GM13977 (cell line): ENCODE results near the gene C6orf132.

Source experiments
- DNase-seq: peaks from one replicate; pipeline ENCODE4 v3.0.0; 2012; ENCODE audit warnings: low spot score
- CTCF ChIP-seq: IDR thresholded peaks from 2 replicates; pipeline ENCODE4 v1.5.1; 2012; ENCODE audit warnings: mild to moderate bottlenecking, control low read depth; ENCODE audit not compliant: insufficient read depth; ENCODE audit errors: extremely low read depth, missing control alignments
- in situ Hi-C: fragments of 300-500 bp; cut with MboI; formaldehyde crosslinking; loops from one replicate; pipeline ENCODE4 v1.12.0; 2022; ENCODE audit warnings: low sequenced_read_pairs, low pct_unique_long_range_greater_than_20kb, mixed read lengths, inconsistent platforms; ENCODE audit not compliant: unreplicated experiment

The C6orf132 gene, protein sequence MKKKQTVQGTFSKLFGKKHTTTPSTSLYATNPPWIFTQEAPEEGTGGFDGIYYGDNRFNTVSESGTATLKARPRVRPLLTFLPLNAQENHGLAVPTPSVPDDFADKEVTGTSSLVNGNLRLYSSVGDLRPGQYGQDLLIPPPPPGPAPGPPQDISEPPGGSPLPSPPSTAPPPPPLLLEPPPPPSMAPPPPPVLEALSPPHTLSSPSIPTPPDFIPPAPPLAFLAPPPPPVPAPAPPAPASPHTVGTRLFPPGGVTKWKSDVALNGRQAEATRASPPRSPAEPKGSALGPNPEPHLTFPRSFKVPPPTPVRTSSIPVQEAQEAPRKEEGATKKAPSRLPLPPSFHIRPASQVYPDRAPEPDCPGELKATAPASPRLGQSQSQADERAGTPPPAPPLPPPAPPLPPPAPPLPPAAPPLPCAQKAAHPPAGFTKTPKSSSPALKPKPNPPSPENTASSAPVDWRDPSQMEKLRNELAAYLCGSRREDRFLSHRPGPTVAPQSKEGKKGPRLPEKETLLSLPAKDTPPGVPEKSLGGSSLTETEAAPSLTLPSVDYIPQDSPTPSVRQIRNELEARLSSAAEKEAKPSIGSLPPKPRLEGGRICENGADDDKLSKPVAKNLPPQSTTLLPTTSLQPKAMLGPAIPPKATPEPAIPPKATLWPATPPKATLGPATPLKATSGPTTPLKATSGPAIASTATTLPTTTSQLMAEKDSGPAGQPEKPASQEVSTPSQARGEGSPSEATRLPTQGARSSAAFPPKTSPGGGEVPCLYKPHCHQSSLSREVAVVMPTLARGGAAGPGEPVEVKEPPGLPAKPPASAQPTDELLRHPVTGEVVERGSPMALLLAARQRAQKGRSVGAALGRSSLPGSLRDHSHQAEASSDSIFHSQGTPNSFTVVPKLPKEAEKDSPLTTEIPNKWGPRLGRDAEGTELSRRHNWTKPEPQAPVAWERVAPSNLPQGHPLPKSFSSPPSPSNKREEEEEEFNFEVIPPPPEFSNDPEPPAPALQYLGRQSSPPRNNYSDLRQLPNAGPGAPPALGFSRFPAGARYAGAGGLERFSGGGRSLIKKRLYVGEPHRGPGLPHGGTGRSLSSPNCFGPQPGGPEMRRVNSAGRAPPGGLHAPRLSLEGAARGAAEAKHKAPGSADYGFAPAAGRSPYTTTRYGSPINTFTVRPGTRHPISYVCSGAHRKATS

DNA sequence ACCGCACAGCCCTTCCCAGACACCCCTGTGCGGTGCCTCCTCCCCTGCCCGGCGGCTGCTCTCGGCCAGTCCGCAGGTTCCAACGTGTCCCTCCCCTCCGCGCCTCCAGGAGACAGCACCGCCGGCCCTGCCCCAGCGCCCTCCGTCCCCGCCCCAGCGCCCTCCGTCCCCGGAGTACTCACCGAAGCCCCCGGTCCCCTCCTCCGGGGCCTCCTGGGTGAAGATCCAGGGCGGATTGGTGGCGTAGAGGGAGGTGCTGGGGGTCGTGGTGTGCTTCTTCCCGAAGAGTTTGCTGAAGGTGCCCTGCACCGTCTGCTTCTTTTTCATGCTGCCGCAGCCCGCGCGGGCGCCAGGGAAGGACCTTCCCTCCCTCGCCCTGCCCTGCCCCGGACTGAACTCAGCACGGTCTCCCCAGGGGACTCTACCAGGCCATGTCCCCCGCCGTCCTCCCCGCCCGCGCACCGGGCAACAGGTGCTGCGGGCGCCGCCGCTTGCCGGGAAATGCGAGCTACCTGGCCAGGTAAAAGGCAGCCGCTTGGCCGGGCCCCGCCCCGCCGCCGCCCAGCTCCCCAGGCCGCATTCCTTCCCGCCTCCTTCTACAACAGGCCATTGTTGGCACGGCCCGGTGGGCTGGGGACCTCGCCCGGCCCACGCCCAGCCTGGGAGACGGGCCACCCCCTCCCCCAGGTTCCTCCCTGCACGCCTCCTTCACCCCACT lies at the start of gene C6orf132:
Gene C6orf132 (minus strand): TSS at position 503 of the 718 bp plus-strand sequence. CDS start 176 bp downstream, at position 327.
- no peak for DNase-seq
- in situ Hi-C loops, result no loop called here
- TF ChIP-seq CTCF, result no peak

GRCh38 chr6:42190554-42191183 lies 48.2 kb upstream of the C6orf132 start:
- DNase-seq, result no peak
- no peak for TF ChIP-seq CTCF
- in situ Hi-C loops, result no loop called here

- in situ Hi-C loops, result no loop called here
- no peak for TF ChIP-seq CTCF
Measured at GRCh38 chr6:42188406-42188805, 46.0 kb upstream of the C6orf132 start.

GRCh38 chr6:42185597-42185996 lies 43.2 kb upstream of the C6orf132 start:
- TF ChIP-seq CTCF, result no peak
- in situ Hi-C loops, result no loop called here

More at GRCh38 chr6:42188406-42188805, 46.0 kb upstream of the C6orf132 start:
- DNase-seq, result no peak

DNA sequence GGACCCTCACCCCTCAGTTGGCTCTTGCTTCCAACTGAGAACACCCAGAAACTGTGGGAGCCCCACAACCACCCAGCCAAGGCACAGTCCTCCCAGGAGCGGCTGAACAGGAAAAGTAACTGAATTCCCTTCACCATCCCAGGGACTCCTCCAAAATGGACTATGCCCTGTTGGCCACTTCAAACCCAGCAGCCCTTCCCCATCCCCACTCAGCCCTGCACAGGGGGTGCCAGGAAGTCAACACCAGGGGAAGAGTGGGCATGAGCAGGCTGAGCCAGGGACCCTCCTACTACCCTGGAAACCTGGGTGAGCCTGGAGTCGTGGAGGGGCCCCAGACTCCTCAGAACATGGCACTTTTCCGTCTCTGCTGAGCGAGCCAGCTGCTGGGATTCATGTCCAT lies 42.1 kb upstream of the C6orf132 start:
- in situ Hi-C loops, result no loop called here
- no peak for DNase-seq
- TF ChIP-seq CTCF, result no peak

More at GRCh38 chr6:42185597-42185996, 43.2 kb upstream of the C6orf132 start:
- no peak for DNase-seq
